Gastroesophageal sphincter (tissue), 4 donors: ENCODE data around the gene YY1. TPM values are rescaled to one million over a fixed set of nuclear protein-coding genes. Genes with fewer than 3 reads are reported as not detected.
"Not testable (repeated sequence)": the region's sequence is repeated elsewhere in the genome, so short reads cannot be mapped to it uniquely, and the experiment has no call there.

Experiments
- ATAC-seq: fragments of 150-250 bp; one replicate; pipeline ENCODE4 v1.9.1; 2016; ENCODE audit warnings: mild to moderate bottlenecking, moderate library complexity
- H3K27ac ChIP-seq, 4 donors: fragments of 200-600 bp; sonication (generic) in 3 of 4; 1 replicate in 3 of 4; 2 replicates in 1 of 4; pipeline ENCODE4 v1.5.1; 2016 to 2019
- H3K27me3 ChIP-seq: fragments of 200-600 bp; sonication (generic); one replicate; pipeline ENCODE4 v1.5.1; 2019
- H3K36me3 ChIP-seq, 2 donors: fragments of 200-600 bp; sonication (generic); one replicate each; pipeline ENCODE4 v1.5.1; 2019; ENCODE audit warnings: control low read depth in 1 of 2
- H3K4me1 ChIP-seq, 3 donors: fragments of 200-600 bp; sonication (generic); 1 replicate in 2 of 3; 2 replicates in 1 of 3; pipeline ENCODE4 v1.5.1; 2016 to 2019; ENCODE audit warnings: control low read depth in 2 of 3
- H3K4me3 ChIP-seq, 2 donors: fragments of 200-600 bp; sonication (generic); one replicate each; pipeline ENCODE4 v1.5.1; 2019; ENCODE audit warnings: mild to moderate bottlenecking in 1 of 2, moderate library complexity in 1 of 2
- H3K9me3 ChIP-seq, 3 donors: fragments of 200-600 bp; sonication (generic); one replicate each; pipeline ENCODE4 v1.5.1; 2017 to 2019; ENCODE audit warnings: control low read depth in 2 of 3
- CTCF ChIP-seq, 4 experiments: fragments of 200-600 bp in 2 of 4; fragments of 450-650 bp in 2 of 4; sonication (generic) in 1 of 4; IDR thresholded peaks; one replicate each; pipeline ENCODE4 v1.5.1; 2017 to 2019; ENCODE audit warnings: antibody characterized with exemption in 4 of 4, mild to moderate bottlenecking in 2 of 4, moderate library complexity in 2 of 4
- EP300 ChIP-seq: sonication (generic); formaldehyde crosslinking; IDR thresholded peaks from one replicate; pipeline ENCODE4 v1.6.1; 2017; ENCODE audit warnings: antibody characterized with exemption, mild to moderate bottlenecking
- POLR2A ChIP-seq, 2 donors: fragments of 450-650 bp; IDR thresholded peaks; one replicate each; pipeline ENCODE4 v1.6.1; 2017; ENCODE audit warnings: antibody characterized with exemption in 2 of 2, mild to moderate bottlenecking in 2 of 2, moderate library complexity in 1 of 2
- POLR2AphosphoS5 ChIP-seq: sonication (generic); formaldehyde crosslinking; IDR thresholded peaks from one replicate; pipeline ENCODE4 v1.6.1; 2017; ENCODE audit warnings: antibody characterized with exemption
- WGBS, 2 donors: methylation state at CpG; one replicate each; pipeline ENCODE4 v1.1.5; 2018; ENCODE audit warnings: low coverage in 1 of 2; 5-methylcytosine and 5-hydroxymethylcytosine counted together
- total RNA-seq, 4 donors: library from RNA; depleted of rRNA; stranded (reverse); fragments of >200 nt; gene quantifications; one replicate each; pipeline ENCODE4 v1.1.0, GENCODE V29; 2016

Gene YY1
- total RNA-seq, 4 donors from 2014 or later, result 55.1 to 76.3 (median 62.5) TPM

GRCh38 chr14:100306101-100306997 is 67.4 kb downstream of the YY1 start, which contains the start of gene SLC25A29:
SLC25A29 (minus strand) TSS chr14:100306444; CDS start chr14:100306232, 212 bp downstream.
- Histone ChIP-seq H3K27me3 (no peaks in the 10 kb centered on the region), H3K36me3 (no peaks in the 10 kb centered on the region), H3K9me3 (no peaks in the 10 kb centered on the region), H3K27ac (peak within 1 kb of the TSS; percentile 53 to 95 (median 84)), H3K4me3 (peak within 1 kb of the TSS; percentile 73 to 98), H3K4me1 (peaks cover 0 to 73% (median 18%) of the 10 kb centered on the region in 3 donors)
- no CpG with 5 or more reads among the region's 131 CpGs for WGBS, 2 donors
- TF ChIP-seq CTCF (IDR thresholded peaks at IDR 0.05) (no peak), POLR2A (IDR thresholded peaks at IDR 0.05) (peak; percentile 79 to 86), POLR2AphosphoS5 (peak; percentile 72), EP300 (no peak)
- peak; percentile 94 for ATAC-seq

GRCh38 chr14:100306998-100307765 is 68.2 kb downstream of the YY1 start:
- H3K27ac ChIP-seq, result peak overlapping the region; percentile 37 to 95 (median 84)
- TF ChIP-seq POLR2A (IDR thresholded peaks at IDR 0.05), result no peak
- TF ChIP-seq EP300, result no peak
- TF ChIP-seq CTCF (IDR thresholded peaks at IDR 0.05), result no peak
- TF ChIP-seq POLR2AphosphoS5, result no peak
- 40% methylated on average over 2 of the region's 49 CpGs; no CpG with 5 or more reads in 1 of the 2 donors for WGBS, 2 donors
- ATAC-seq, result peak; percentile 29
- peak overlapping the region; percentile 73 to 98 for H3K4me3 ChIP-seq
- H3K4me1 ChIP-seq, result peaks cover 0 to 68% (median 18%) of the 10 kb centered on the region in 3 donors
- no peaks in the 10 kb centered on the region for H3K9me3 ChIP-seq
- H3K36me3 ChIP-seq, result no peaks in the 10 kb centered on the region
- H3K27me3 ChIP-seq, result no peaks in the 10 kb centered on the region

- TF ChIP-seq POLR2A (IDR thresholded peaks at IDR 0.05) (no peak), POLR2AphosphoS5 (no peak), EP300 (no peak), CTCF (IDR thresholded peaks at IDR 0.05) (no peak)
- Histone ChIP-seq H3K27ac (peak overlapping the region in 3 of 4 donors; percentile 78 to 95 (median 91)), H3K4me1 (peaks cover 0 to 61% (median 18%) of the 10 kb centered on the region in 3 donors), H3K9me3 (no peaks in the 10 kb centered on the region), H3K27me3 (peaks cover 3% of the 10 kb centered on the region), H3K36me3 (no peaks in the 10 kb centered on the region), H3K4me3 (peak overlapping the region in 1 of 2 donors; percentile 98)
- 63 to 64% methylated on average over 1 of the region's 5 CpGs for WGBS, 2 donors
- no peak for ATAC-seq
Observed at GRCh38 chr14:100307766-100308426, 69.0 kb downstream of the YY1 start.

GRCh38 chr14:100308427-100308792 is 69.5 kb downstream of the YY1 start:
- not testable (repeated sequence) for H3K27me3 ChIP-seq, H3K9me3 ChIP-seq, H3K4me3 ChIP-seq, H3K36me3 ChIP-seq, ATAC-seq
- WGBS, 2 donors, result 74 to 83% methylated on average over 3 to 5 of the region's 6 CpGs
- Histone ChIP-seq H3K27ac (peak overlapping the region in 2 of 4 donors; percentile 91 to 95), H3K4me1 (peaks cover 0 to 56% (median 18%) of the 10 kb centered on the region in 3 donors)
